Suppressor macrophage treated with lipopolysaccharide for 1 hour (primary cell): ENCODE measurements around the gene STING1.
"Not testable (repeated sequence)": the region's sequence is repeated elsewhere in the genome, so short reads cannot be mapped to it uniquely, and the experiment has no call there.

Source experiments
- DNase-seq, 3 donors: peaks; one replicate each; pipeline ENCODE4 v3.0.0-alpha.2; 2020 to 2022

The STING1 gene

DNA sequence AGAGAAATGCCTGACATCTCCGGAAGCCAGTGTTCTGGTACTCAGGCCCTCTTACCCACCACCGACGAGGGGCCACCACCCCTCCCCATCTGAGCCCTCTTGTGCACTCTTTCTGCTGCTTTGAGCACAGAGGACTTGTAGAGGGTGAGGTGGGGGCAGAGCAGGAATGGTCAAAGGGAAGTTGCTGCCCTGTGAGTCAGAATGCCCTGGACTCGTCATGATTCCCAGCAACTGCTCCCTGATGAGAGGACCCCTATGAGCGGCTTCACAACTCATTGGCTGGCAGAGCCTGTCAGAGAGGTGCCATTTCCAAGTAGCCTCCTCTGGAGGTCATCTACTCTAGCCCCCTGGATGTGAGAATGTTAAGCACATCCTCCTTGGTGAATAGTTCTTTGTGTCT lies 20.9 kb downstream of the STING1 start:
- peak; percentile 56 to 68 (median 67) for DNase-seq

DNA sequence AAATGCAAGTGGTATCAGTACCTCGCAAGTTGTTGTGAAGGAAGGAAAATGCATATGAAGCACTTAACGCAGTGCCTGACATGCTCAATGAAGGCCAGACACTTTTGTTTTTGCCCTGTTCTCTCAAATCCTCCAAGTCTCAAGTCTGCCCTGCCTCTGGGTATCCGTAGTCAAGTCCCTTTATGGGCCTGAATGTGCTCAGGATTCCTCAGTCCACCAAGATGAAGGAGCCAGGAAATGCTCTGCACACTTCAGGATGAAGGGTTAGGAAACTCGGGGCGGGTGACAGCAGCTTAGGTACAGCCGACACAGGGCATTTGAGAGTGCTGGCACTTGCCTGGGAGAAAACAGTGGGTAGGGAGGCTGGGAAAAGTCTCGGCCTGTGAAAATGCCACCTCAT lies 21.4 kb downstream of the STING1 start:
- DNase-seq, result no peak

DNA sequence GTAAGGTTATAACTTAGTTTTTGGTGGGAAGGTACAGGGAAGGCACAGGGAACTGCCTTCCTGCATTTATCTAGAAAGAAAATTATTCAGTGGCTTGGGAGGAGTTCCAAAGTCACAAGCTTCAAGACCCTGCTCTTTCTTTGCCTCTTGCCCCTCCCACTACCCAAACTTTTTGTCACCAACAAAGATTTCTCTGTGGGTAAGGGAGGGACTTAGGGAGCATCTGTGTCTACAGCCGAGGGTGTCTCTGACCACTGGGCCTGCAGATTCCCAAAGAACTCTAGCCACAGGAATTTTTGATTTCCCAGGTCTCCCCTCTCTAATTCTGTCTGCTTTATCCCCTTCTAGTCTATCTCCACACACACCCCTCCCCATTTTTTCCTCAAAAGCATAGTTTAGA lies 22.1 kb downstream of the STING1 start:
- DNase-seq, result no peak

DNA sequence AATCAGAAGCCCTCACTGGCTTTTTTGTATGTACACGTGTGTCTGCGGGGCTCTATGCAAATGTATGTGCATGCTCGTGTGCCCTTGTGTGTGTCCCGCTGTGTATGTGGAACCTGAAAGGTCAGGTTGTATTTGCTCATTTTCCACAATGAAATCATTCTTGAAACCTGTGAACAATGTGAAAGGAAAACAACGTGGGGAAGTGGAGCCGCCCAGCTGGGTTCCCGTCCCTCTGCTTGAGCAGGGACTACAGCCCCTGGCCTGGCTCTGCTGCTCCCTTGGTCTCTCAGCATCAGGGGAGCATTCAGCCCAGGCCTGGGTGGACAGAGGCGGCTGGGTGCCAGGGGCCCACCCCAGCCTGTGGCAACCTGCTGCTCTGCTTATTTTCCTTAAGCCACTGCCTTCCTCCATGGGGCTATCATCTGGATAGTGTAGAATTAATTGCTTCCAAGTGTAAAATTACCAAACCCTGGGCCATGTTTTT lies 23.1 kb downstream of the STING1 start:
- no peak for DNase-seq

DNA sequence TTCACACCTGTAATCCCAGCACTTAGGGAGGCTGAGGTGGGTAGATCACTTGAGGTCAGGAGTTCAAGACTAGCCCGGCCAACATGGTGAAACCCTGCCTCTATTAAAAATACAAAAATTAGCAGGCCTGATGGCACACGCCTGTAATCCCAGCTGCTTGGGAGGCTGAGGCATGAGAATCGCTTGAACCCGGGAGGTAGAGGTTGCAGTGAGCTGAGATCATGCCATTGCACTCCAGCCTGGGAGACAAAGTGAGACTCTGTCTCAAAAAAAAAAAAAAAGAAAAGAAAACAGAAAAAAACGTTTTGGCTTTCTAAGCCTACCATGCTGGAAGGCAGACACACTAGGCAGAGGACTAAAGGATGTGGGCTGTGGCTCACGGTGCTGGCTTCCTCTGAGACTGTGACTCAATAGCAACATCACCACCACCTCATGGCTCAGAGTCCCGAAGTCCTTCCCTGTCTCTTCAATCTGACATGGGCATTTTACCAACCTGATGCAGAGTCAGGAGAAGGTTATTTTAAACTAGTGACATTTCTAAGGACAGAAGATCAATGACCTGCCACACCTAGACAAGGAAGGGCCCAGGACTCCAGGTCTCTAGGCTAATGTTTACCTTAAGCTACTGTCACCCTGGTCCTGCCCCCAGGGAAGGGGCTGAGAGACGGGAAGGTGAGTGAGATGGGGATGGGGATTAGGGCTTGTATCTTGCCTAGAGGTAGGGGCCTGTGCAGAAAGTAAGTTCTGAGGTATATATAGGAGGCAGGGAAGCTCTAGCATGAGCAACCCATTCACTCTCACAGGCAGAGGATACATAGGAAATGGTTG lies 23.8 kb downstream of the STING1 start:
- peak; percentile 69 to 75 (median 72) for DNase-seq

DNA sequence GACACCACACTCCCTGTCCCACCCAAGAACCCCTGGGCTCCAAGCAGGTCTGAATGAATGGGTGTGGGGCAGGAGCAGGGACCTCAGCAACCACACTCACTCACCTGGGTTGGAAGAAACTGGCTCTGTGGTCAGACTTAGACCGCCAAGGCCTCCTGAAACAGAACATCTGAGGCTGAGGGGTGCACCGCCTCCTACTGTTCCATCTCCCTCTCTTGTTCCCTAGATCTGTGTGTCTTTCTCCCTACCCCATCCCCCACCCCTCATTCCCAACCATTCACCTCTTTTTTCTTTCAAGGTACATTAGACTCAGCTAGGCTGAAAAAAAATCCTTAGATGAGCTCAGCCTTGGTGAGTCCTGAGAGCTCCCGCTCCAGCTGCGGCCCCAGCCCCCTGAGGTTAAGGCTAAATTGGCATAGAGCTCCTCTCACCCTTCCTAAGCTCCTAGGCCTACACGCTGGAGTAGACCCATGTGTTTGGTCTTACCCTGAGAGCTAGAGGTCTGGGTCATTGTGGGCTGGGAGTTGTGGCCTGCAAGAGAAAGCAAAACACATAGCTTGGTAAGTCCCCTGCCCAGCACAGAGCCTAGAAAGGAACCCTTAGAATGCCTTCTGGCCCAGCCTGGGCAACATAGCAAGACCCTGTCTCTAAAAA lies 24.8 kb downstream of the STING1 start:
- no peak for DNase-seq

DNA sequence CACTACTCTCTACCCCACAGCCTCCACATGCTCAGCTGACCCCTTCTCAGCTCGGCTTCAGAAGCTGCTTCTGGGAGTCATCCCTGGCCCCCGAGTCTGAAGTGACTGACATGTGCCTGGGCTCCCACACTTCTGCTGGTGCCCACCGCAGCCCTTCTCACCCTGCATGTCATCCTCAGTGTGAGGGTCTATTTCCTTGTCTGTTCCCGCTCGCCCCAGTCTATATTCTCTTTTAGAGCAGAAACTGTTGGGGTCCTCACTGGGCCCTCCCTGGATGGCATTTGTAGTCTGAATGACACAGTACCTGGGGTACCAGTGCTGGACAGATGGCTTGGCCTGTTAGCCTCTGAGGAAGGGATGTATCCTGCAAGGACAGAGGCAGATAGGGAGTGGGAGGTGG lies 25.3 kb downstream of the STING1 start:
- DNase-seq, result no peak

DNA sequence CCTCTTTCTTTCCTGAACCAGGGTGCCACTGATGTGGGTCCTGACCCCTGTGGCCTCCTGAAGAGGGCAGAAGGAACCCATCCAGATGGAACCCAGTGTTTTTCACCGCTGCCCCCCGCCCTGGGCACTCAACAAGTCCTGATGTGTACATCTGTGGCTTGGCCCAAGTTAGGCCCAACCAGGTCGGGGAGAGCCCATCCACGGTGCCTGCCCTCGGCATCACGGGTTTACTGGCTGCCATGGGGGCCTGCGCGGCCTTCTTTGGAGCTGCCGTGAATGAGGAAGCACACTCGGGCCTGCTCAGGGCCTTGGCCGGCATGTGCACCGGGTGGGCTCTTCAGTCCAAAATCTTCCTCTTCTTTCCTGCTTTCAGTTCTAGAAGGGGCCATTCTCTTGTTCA lies 25.8 kb downstream of the STING1 start:
- DNase-seq, result no peak

DNA sequence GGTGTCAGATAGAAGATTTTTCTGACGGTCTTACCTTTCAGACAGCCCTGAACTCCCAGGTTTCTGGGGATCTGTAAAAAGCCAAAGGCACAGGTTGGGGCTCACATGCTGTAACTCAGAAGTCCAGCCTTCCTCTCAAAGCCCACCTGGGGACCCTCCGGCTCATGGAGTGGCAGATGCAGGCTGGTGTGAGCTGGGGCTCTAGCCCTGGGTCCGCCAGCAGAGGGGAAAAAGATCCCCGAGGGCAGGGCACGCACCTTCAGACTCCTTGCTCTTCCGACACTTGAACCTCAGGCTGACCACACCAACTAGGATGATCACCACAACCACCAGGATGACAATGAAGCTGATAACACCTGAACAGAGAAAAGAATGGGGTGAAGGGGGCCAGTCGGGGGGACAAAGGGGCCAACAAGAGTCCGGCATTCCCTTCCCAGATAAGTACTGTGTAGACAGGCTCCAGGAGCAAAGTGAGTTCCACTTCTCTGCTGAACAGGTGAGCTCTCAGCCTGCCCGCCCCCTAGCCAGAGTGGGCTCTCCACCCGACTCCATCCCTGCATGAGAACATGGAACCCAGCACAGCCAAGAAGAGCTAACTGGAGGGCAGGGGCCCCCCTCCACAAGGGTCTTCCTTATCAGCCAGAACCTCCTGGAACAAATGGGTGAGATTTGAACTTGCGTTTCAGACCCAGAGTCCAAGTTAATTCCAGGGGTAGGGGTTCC lies 27.8 kb downstream of the STING1 start:
- no peak for DNase-seq

DNA sequence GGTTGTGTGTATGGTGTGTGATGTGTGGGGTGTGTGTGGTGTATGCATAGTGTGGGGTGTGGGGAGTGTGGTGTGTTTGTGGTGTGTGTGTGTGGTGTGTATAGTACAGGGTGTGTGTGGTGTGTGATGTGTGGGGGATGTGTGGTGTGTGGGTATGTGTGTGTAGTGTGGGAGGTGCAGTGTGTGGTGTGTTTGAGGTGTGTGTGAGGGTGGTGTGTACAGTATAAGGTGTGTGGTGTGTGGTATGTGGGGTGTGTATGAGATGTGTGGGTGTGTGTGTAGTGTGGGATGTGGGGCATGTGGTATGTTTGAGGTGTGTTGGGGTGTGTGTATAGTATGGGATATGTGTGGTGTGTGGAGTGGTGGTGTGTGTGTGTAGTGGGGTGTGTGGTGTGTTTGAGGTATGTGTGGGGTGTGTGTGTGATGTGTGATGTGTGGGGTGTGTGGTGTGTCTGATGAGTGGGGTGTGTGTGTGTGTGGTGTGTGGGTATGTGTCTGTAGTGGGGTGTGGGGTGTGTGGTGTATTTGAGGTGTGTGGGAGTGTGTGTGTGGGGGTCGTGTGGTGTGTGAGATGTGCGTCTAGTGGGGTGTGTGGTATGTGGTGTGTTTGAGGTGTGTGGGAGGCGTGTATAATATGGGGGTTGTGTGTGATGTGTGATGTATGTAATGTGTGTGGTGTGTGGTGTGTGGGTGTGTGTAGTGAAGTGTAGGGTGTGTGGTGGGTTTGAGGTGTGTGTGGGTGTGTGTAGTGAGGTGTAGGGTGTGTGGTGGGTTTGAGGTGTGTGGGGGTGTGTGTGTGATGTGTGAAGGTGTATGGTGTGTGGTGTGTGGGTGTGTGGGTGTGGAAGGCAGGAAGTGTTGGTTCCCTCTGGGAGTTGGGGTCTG lies 28.6 kb downstream of the STING1 start:
- DNase-seq, result no peak

DNA sequence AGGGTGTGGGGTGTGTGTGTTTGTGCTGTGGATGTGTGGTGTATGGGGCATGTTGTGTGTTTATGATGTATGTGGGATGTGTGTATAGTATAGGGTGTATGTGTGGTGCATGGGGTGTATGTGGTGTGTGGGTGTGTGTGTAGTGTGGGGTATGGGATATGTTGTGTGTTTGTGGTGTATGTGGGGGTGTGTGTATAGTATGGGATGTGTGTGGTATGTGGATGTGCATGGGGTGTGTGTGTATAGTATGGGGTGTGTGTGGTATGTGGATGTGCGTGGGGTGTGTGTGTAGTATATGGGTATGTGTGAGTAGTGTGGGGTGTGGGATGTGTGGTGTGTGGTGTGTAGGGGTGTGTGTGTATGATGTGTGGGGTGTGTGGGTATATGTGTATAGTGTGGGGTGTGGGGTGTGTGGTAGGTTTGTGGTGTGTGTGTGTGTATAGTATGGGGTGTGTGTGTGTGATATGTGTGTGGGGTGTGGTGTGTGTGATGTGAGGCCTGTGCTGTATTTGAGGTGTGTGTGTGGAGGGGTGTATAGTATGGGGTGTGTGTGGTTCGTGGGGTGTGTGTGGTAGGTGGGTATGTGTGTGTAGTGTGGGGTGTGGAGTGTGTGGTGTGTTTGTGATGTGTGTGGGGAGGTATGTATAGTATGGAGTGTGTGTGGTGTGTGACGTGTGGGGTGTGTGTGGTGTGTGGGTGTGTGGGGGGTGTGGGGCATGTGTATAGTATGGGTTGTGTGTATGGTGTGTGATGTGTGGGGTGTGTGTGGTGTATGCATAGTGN lies 30.5 kb downstream of the STING1 start:
- no peak for DNase-seq

DNA sequence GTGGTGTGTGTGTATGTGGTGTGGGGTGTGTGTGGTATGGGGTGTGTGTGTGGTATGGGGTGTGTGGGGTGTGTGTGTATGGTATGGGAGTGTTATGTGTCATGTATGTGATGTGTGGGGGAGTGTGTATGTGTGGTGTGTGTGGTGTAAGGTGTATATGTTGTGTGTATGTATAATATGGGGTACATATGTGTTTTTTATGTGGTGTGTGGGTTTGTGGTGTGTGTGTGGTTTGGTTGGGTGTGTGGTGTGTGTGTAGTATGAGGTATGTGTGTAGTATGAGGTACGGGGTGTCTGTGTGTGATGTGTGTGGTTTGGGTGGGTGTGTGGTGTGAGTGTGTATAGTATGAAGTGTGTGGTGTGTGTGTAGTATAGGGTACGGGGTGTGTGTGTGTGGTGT lies 31.4 kb downstream of the STING1 start:
- DNase-seq, result no peak

DNA sequence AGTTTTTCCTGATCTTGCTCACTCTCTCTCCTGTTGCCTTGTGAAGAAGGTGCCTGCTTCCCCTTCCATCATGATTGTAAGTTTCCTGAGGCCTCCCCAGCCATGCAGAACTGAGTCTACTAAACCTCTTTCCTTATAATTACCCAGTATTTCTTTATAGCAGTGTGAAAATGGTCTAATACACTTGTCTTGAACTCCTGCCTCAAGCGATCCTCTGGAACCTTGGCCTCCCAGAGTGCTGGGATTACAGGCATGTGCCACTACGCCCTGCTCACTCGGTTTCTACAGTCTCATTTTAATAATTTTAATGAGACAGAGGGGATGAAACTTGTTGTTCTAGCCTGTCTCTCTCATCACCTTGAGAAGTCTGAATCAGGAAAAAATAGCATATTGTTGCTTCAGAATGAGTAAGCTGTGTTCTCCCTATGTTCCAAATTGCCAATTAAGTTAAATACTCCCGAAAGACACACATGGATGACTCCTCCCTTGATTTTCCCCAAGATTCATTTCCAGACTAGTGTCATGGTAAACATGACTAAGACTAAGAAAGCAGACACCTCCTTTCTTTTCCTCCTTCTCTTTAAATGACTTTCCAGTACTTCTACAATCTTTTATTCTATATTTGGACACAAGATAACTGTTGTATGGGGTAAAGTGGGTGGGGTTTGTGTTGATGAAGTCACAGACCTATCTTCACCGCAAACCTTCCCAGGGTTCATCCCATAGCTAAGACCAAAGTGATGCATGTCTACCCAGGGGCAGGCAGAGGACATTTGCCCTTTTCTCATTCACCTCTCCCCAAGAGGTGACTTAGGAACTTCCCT lies 35.4 kb downstream of the STING1 start:
- DNase-seq, result peak in 2 of 3 donors; percentile 19 to 43

DNA sequence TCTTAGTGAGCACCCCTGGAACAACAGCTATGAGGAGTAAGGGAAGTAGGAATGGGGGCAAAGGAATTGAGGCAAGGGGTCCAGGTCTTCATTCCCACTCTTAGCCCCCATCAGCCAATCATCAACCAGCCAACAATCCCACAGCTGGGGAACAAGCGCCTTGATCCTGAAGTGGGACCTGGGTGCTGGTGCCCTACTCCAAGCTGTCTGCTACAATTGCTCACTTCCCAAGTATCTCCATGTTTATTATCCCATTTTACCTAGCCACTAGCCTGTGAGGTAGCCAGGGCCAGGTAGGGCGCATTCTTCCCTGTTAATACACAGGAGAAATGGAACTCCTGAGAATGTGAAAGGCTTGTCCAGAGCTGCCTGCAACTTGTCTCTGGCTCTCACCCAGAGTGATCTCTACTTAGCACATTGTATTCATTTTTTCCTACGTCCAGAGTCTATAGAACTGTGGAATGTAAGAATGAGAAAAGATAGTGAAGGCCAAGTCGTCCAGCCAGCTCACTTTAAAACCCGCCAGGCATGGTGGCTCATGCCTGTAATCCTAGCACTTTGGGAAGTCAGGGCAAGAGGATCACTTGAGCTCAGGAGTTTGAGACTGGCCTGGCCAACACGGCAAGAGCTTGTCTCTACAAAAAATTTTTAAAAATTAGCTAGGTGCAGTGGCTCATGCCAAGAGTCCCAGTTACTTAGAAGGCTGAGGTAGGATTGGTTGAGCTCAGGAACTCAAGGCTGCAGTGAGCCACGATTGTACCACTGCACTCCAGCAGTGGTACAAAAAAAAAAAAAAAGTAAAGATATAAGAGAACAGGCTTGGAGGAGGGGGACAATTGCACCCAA lies 37.0 kb downstream of the STING1 start:
- DNase-seq, result no peak

DNA sequence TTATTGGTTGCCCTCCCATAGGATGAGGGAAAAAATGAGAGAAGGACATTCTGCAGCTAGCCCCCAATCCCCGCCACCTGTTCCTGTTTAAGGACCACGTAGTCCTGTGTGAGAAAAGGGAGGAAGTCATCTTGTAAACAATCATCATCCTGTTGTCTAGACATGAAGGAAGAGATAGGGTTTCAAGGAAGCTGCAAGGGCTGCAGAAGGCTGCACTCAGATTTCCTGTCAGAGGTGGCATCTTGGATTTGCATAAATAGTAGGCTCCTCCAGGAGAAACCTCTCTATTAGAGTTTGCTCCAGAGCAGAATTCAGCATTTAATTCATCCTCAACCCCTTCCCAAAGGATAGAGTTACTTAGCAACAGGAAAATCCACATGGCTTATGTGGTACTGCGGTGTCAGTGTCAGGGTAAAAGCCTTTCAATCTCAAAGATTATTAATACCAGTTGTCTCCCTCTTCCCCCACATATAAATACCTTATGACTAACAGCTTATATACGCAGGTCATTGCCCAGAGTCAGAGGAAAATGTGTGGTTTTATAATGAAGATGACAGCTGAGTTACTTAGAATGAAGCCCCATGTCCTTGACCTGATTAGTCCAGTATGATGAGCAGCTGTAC lies 38.6 kb downstream of the STING1 start:
- no peak for DNase-seq

DNA sequence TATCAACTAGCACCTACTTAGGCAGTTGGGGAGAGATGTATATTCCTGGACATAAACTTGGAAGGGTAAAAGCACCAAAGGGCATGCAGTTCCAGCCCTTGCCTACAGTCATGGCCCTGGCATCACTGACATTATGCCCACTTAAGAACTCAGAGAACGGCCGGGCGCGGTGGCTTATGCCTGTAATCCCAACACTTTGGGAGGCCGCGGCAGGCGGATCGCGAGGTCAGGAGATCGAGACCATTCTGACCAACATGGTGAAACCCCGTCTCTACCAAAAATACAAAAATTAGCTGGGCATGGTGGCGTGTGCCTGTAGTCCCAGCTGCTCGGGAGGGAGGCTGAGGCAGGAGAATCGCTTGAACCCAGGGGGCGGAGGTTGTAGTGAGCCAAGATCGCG lies 42.1 kb downstream of the STING1 start:
- not testable (repeated sequence) for DNase-seq

DNA sequence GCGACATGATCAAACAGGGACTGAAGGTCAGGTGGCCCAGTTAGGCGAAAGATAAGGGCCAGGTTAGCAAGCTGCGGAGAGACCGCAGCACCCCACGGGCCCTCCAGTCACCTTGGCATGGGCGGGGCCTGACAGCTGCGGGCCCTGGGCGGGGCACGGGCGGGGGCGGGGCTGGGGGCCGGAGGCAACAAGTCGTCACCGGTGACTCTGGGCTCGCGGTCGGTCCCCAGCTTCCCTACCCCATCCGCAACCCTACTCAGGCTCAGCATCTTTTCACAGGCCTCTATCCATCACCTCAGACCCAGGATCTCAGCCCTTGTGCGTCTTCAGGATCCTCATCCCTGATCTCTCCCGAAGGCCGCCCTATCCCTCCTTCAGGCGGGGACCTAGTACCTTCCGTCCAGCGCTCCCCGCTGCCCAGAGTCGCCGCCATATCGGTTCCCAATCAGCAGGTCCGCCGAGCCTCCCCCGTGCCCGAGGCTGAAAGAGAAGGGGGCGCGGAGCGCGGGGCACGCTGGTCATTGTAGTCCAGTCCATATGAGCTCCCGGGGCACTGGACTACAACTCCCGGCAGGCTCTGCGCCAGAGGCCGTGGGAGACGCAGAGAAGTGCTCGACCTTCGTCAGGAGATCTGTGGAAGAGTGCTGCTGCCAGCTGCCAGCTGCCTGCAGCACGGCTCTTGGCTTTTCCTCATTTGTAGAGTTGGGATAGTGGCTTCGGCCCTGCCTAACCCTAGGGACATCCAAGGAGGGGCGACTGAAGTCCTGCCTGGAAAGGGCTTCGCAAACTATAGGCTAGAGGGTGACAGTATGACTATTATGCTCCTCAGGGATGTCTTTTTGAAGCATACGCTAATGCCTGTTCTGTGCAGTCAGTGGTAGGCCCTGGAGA lies 43.3 kb downstream of the STING1 start, which contains the start of gene DNAJC18:
DNAJC18 (minus strand) TSS at position 513 of the 891 bp plus-strand sequence; CDS start at position 433, 80 bp downstream.
- DNase-seq, result peak; percentile 90 to 95 (median 93)

DNA sequence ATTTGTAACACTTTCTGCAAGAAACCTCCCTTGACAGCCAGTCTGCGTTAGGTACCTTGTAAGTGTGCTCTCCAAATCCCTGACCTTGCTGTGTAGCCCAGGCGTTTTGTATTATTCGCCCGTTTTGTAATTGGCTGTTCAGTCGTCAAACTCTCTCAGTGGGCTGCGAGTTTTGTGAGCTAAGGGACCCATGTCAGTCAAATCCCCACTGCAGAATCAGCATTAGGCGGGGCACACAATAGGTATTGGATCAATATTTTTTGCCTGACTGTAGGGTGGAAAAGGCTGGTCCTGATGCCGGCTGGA lies 43.9 kb downstream of the STING1 start:
- DNase-seq, result no peak
